ENCODE data around the gene NAMPT.
"Not testable (repeated sequence)": the region's sequence is repeated elsewhere in the genome, so short reads cannot be mapped to it uniquely, and the experiment has no call there.

Gene NAMPT

DNA sequence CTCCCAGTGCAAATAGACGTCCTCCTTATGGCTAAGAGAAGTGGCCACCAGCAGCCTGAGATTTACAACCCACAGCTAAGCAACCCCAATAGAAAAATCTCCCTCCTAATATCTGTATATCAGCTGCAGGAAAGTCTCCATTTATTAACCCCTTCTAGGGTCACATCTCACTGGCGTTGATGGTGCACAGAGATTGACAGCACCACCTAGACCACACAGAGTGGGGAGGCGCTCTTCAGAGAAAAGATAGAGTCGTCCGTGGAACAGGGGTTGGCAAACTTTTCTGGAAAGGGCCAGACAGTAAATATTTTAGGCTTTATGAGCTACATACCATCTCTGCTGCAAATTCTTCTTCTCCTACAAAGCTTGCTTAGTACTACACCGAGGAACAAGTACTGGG, 60.0 kb downstream of the NAMPT start:
- no peak for DNase-seq

DNA sequence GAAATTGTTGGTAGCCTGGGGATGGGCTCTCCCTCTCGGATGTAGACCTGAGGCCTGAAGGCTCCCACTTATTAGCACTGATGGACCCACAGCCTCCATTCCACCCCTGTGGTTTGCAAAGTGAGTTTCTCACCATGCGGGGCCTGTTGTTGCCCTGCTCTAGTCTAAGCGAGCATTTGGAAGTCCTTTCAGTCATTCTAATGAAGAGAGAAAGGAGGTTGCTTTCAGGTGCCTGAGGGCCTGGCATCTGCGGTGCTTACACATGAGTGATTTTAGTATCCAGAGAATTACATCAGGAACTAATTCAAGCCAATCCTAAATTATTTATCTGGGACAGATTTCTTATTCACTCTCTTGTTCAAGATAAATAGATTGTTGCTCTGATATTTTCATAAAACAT, 61.6 kb downstream of the NAMPT start:
- no peak for DNase-seq

DNA sequence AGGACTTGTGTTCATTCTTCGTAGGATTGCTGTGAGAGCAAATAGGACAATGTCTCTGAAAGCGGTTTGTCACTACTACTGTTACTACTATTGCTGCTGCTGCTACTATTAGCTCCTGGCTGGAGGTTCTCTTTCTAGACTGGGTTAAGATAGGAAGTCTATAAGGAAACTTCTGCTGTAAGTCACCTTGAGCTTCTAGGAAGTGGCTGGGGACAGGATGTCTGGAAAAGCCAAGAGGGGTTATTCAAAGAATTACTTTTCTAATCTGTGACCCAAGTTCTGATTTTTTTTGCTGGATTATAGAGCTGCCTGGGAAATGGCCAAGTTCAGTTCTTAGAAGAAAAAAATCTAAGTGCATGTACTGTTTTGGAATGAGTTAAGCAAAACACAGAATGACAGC, 62.2 kb downstream of the NAMPT start:
- no peak for DNase-seq

DNA sequence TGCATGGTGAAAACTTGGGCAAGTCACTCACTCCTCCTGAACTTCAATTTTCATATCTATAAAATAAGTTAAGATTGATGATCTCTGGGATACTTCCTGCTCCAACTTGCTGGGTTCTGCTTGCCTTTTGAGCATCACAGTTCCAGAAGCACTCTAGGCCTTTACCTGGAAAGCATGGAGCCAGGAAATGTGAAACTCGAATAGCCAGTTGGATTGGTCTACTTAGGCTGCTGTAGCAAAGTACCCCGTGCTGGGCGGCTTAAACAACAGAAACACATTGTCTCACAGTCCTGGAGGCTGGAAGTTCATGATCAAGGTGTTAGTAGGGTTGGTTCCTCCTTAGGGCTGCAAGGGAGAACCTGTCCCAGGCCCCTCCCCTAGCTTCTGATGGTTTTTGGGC, 64.5 kb downstream of the NAMPT start:
- DNase-seq, result no peak

DNA sequence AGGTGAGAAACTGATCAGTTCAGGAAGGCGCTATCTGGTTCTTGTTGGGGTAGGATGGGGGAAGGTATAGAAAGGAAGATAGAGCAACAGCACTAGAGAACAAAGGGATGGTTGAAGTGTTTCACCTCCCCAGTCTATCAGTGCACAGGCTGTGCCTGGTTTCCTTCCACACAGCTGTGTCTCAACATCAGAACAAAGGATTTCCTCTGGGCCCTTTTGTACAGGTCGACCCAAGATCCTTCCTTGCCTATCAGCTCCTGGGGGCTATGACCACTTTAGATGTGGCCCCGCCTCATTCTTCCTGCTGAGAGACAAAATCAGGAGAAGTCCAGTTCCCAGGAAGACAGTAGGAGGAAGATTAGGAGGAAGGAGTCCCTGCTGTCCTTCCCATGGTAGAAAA, 65.6 kb downstream of the NAMPT start:
- DNase-seq, result no peak

DNA sequence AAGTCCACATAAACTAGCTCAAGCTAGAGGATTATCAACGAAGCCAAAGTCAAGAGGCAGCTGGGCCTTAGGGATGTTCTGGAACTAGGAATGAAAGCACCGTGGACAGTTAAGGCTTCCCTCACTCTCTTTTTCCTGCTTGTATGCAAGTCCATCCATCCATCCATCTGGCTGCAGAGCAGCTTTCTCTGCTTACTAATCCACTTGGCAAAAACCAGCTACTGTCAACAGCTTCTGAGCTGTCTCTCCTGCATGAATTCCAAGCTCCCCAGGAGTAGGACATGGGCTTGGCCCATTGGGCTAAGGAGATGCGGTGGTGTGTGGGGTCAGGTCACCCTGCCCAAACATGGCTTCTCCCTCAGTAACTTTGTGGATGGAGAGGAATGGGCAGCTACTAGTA, 66.2 kb downstream of the NAMPT start:
- no peak for DNase-seq

DNA sequence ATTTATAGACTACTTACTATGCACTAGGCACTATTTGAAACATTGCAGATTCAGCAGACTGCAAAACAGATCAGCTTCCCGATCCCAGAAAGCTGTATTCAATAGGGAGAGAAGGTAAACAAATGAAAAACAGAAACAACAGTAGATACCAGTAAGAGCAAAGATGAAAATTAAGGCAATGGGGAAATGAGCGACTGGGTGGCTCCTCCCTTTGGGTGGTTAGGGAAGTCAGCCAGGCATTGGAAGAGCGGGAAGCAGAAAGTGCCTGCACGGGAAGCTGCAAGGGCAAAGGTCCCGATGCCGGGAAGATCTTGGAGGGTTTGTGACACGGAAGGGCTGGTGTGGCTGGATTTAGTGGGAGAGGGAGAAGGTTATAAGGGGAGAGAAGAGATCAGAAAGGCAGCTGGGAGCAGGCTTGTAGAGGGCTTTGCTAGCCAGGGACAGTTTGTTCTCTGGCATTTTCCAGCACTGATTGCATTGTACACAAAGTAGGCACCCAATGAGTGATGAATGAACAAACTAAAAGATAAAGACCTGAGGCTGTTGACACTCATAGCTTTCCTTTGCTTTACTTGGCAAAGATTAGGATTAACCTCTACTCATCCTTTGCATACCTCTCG, 67.8 kb downstream of the NAMPT start:
- DNase-seq, result no peak

DNA sequence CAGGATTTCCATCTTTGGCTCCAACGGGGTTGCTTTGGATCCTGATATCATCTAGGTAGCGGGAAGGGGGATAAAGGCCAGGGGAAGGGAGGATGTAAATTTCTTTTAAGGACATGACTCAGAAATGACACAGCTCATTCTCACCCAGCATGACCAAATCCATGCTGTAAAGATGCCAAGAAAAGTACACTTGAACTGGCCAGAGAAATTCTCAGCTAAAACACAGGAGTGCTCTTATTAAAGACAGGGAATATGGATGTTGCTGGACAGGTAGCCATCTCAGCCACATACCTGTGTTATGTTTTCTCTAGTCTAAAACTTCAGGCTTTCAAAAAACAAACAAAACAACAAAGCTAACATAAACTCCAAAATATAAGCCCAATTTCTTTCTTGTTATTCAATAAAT, 68.3 kb downstream of the NAMPT start:
- peak; percentile 45 for DNase-seq

DNA sequence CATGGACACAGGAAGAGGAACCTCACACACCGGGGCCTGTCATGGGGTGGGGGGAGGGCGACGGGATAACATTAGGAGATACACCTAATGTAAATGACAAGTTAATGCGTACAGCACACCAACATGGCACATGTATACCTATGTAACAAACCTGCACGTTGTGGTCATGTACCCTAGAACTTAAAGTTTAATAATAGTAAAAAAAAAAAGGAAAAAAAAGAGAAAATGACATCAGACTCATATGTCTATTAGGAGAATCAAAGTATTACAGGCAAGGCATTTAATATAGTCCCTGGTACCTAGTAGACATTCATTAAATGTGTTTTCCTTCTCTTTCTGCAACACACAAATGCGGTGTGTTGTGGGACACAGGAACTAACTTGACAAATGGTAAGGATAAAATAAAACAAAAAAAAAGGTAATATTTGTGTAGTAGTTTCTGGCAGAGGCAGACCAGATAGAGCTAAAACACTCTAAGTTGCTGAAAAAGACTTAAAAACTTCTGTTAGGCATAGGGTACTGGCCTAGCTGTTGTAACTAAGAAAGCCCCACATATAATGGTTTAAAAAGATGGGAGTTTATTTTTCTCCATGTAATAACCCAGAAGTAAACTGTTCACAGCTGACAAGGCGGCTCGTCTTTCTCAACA, 68.8 kb downstream of the NAMPT start:
- DNase-seq, result no peak

DNA sequence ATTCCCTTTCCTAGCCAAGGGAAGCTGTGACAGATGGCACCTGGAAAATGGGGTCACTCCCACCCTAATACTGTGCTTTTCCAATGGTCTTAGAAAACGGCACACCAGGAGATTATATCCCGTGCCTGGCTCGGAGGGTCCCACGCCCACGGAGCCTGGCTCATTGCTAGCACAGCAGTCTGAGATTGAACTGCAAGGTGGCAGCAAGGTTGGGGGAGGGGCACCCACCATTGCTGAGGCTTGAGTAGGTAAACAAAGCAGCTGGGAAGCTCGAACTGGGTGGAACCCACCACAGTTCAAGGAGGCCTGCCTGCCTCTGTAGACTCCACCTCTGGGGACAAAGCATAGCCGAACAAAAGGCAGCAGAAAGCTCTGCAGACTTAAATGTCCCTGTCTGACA, 75.8 kb downstream of the NAMPT start:
- not testable (repeated sequence) for DNase-seq

DNA sequence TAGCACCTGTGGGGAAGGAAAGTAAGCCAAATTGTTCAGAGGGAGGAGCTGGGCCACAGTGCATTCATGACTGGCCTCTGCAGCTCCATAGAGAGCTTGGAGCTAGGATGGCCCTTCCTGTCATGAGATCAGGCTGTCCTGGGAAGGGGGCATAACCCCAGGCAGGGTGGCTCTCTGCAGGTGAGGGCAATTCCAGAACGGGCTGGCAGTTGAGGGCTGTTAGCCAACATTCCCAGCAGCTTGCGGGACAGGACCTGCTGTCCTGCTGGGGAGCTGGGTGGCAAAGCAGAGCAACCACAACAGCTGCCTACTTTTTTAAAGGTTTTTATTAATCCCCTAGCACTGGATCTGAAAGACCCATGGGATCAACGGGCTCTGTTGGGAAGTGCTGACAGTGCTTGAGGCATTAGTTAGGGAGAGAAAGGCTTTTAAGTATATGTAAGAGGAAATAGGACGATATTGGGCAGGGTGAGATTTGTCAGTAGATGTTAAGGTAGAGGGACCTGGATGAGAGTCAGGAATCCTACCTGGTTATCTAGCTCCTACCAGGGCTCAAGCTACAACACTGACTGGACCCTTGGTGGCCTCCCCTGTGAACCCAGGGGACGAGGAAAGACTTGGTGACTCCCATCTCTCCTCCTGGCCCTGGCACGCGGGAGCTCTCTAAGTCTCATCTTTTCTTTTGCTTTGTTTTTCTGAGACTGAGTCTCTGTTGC, 77.8 kb downstream of the NAMPT start:
- DNase-seq, result no peak

DNA sequence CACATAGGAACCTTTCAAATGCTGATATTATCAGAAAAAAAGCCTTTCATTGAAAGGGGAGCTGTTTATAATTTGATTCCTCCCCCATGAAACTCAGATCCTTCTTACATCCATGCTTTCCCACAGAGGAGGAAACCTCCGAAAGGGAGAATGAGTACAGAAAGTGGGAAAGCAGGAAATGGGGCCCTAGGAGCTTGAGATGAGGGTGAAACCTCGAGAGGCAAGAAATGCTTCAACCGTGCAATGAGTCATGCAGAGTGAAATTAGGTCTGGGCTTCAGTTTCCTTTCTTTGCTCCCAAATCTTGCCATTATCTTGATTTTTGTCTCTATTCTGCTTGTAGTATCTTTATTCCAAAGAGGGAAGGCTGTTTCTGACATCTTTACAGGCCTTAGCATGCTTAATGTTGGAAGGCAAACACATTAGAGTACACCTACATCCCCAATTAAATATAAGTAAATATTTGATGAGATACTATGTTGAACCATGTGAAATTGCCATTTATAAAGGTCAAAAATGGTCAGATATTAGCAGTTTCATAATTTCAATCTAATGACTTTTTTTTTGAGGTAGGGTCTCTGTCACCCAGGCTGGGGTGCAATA, 79.1 kb downstream of the NAMPT start:
- no peak for DNase-seq

DNA sequence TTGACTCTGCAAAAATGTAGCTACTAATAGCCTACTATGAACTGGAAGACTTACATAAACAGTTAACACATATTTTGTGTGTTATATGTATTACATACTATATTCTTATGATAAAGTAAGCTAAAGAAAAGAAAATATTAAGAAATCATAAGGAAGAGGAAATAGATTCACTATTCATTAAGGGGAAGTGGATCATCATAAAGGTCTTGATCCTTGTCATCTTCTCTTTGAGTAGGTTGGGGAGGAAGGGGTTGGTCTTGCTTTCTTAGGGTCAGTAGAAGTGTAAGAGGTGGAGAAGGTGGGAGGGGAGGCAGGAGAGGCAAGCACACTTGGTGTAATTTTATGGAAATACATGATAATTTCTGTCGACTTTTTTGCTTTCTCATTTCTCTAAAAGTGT, 81.3 kb downstream of the NAMPT start:
- DNase-seq, result no peak

DNA sequence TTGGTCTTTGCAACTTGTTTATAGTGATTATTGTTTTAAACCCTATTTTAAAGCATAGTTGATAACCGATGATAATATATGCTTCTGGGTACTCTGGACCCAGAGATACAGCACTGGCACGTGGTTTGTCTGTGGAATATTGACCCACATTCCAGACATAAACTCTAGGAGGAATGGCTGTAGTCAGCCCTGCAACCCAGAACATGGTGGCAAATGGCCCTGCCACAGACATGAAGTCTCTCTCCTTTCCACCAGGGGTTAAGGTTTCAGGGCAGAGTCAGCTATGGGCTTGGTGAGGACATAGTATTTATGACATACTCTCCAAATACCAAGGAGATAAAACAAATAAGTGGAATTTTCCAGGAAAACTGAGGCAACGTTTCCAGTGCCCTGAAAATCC, 83.6 kb downstream of the NAMPT start:
- no peak for DNase-seq

DNA sequence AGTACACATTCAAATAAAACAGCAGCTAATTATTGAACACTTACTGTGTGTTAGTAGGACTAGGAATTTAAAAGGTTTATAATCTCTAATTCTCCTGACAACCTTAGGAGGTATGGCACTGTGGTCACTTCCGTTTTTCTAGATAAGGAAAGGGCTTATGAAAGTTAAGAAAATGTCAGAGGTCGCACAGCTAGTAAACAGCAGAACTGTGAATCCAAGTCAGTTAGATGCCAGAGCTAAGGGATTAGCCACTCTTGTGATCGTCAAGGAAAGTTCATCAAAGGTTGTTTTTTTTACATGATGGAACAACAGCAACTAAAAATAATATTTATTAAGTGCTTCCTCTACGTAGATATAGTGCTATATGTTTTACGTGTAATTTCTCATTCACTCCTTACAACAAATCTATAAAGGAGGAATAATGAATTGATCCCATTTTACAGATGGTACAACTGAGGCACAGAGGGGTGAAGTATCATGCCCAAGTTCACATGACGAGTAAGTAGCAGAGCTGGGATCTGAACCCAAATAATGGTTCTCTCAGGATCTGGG, 84.9 kb downstream of the NAMPT start:
- no peak for DNase-seq

DNA sequence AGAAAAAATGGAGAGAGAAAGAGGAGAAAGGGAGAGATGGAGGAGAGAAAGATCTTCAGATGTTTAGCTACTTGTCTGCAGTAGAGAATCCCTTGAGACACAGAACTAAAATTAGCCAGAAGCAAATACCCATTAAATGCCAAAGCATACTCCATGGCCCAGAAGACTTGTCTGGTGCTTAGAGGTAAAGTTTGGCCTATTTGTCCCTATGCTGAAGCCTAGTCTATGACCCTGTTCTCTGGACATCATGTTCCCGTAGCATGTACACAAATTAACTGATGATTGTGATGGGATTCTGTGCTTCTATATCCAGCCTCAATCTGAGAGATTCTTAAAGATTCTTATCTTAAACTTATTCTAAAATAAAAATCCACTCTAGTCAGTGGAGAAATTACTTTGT, 85.8 kb downstream of the NAMPT start:
- DNase-seq, result no peak
